HAP-1 (cell line): ENCODE measurements around the gene POLR3K.

Experiments
- DNase-seq, 2 experiments: peaks; one replicate each; pipeline ENCODE4 v3.0.0-alpha.2; 2016 to 2020; ENCODE audit warnings: low spot score in 2 of 2
- H3K27me3 ChIP-seq: fragments of 250-450 bp; sonication (Bioruptor Pico); 2 replicates; pipeline ENCODE4 v1.5.1; 2020; ENCODE audit warnings: low read depth, mild to moderate bottlenecking, moderate library complexity
- H3K36me3 ChIP-seq: fragments of 250-450 bp; sonication (Bioruptor Pico); replicated peaks from 2 replicates; pipeline ENCODE4 v1.5.1; 2020; ENCODE audit warnings: mild to moderate bottlenecking
- H3K4me1 ChIP-seq: fragments of 250-450 bp; sonication (Bioruptor Pico); 2 replicates; pipeline ENCODE4 v1.5.1; 2020; ENCODE audit warnings: mild to moderate bottlenecking
- H3K4me3 ChIP-seq: fragments of 250-450 bp; sonication (Bioruptor Pico); 2 replicates; pipeline ENCODE4 v1.5.1; 2020; ENCODE audit warnings: mild to moderate bottlenecking, moderate library complexity
- H3K9me3 ChIP-seq: fragments of 250-450 bp; sonication (Bioruptor Pico); 2 replicates; pipeline ENCODE4 v1.5.1; 2020; ENCODE audit warnings: mild to moderate bottlenecking, moderate library complexity
- in situ Hi-C: fragments of 300-500 bp; cut with MboI; formaldehyde crosslinking; loops from 3 replicates; pipeline ENCODE4 v1.14.3; 2020; ENCODE audit warnings: low sequenced_read_pairs, inconsistent platforms, mixed read lengths

Gene POLR3K

GRCh38 chr16:74747-75334 is 21.4 kb upstream of the POLR3K start:
- peaks cover 22% of the 10 kb centered on the region for H3K4me1 ChIP-seq
- H3K4me3 ChIP-seq: no peak overlapping the region
- H3K36me3 ChIP-seq: peaks cover 4% of the 10 kb centered on the region
- H3K27me3 ChIP-seq: no peaks in the 10 kb centered on the region
- no peak for DNase-seq
- in situ Hi-C loops: no loop called here
- no peaks in the 10 kb centered on the region for H3K9me3 ChIP-seq

- DNase-seq: no peak
- no peaks in the 10 kb centered on the region for H3K9me3 ChIP-seq
- H3K27me3 ChIP-seq: no peaks in the 10 kb centered on the region
- no peak overlapping the region for H3K4me3 ChIP-seq
- H3K4me1 ChIP-seq: peaks cover 22% of the 10 kb centered on the region
- H3K36me3 ChIP-seq: no peaks in the 10 kb centered on the region
- in situ Hi-C loops: no loop called here
Observed at GRCh38 chr16:74051-74746, 20.8 kb upstream of the POLR3K start.

- peaks cover 22% of the 10 kb centered on the region for H3K4me1 ChIP-seq
- in situ Hi-C loops: no loop called here
- H3K9me3 ChIP-seq: no peaks in the 10 kb centered on the region
- no peaks in the 10 kb centered on the region for H3K27me3 ChIP-seq
- DNase-seq: peak; percentile 53 to 71
- H3K36me3 ChIP-seq: no peaks in the 10 kb centered on the region
- H3K4me3 ChIP-seq: peak within 1 kb of the TSS; percentile 64
Observed at GRCh38 chr16:72561-73548, 19.4 kb upstream of the POLR3K start, which contains the start of gene RHBDF1. TSS of gene RHBDF1 (minus strand) at chr16:72631. CDS start at chr16:65015, 7,616 bp downstream.

GRCh38 chr16:71540-72401 is 18.4 kb upstream of the POLR3K start:
- Histone ChIP-seq H3K4me3 (peak overlapping the region; percentile 64), H3K4me1 (peaks cover 12% of the 10 kb centered on the region), H3K36me3 (no peaks in the 10 kb centered on the region), H3K9me3 (no peaks in the 10 kb centered on the region), H3K27me3 (no peaks in the 10 kb centered on the region)
- in situ Hi-C loops: no loop called here
- DNase-seq: peak; percentile 67 to 89

GRCh38 chr16:71210-71539 is 17.8 kb upstream of the POLR3K start:
- no peaks in the 10 kb centered on the region for H3K9me3 ChIP-seq
- DNase-seq: no peak
- H3K36me3 ChIP-seq: no peaks in the 10 kb centered on the region
- peak overlapping the region; percentile 64 for H3K4me3 ChIP-seq
- in situ Hi-C loops: no loop called here
- H3K4me1 ChIP-seq: peaks cover 7% of the 10 kb centered on the region
- no peaks in the 10 kb centered on the region for H3K27me3 ChIP-seq

GRCh38 chr16:69181-69580 is 15.8 kb upstream of the POLR3K start:
- no peak overlapping the region for H3K4me3 ChIP-seq
- H3K4me1 ChIP-seq: peaks cover 7% of the 10 kb centered on the region

GRCh38 chr16:67884-68789 is 14.7 kb upstream of the POLR3K start:
- Histone ChIP-seq H3K4me1 (peaks cover 7% of the 10 kb centered on the region), H3K36me3 (no peaks in the 10 kb centered on the region; the same call in 1 of the 2 replicates), H3K27me3 (no peaks in the 10 kb centered on the region), H3K9me3 (no peaks in the 10 kb centered on the region), H3K4me3 (no peak overlapping the region)
- DNase-seq: no peak
- in situ Hi-C loops: no loop called here

More at GRCh38 chr16:69181-69580, 15.8 kb upstream of the POLR3K start:
- no peak for DNase-seq
- Histone ChIP-seq H3K27me3 (no peaks in the 10 kb centered on the region), H3K9me3 (no peaks in the 10 kb centered on the region), H3K36me3 (no peaks in the 10 kb centered on the region)
- in situ Hi-C loops: no loop called here

- Histone ChIP-seq H3K27me3 (no peaks in the 10 kb centered on the region), H3K9me3 (no peaks in the 10 kb centered on the region), H3K36me3 (peaks cover 4% of the 10 kb centered on the region), H3K4me3 (no peak overlapping the region), H3K4me1 (peaks cover 3% of the 10 kb centered on the region)
- DNase-seq: no peak
- in situ Hi-C loops: no loop called here
Observed at GRCh38 chr16:67183-67791, 13.9 kb upstream of the POLR3K start.

- Histone ChIP-seq H3K4me1 (peaks cover 3% of the 10 kb centered on the region), H3K36me3 (peaks cover 7% of the 10 kb centered on the region), H3K27me3 (no peaks in the 10 kb centered on the region), H3K9me3 (no peaks in the 10 kb centered on the region), H3K4me3 (no peak overlapping the region)
- in situ Hi-C loops: no loop called here
- no peak for DNase-seq
Observed at GRCh38 chr16:66309-67182, 13.1 kb upstream of the POLR3K start.

GRCh38 chr16:65745-66144 is 12.3 kb upstream of the POLR3K start:
- no peaks in the 10 kb centered on the region for H3K9me3 ChIP-seq
- no peaks in the 10 kb centered on the region for H3K27me3 ChIP-seq
- H3K4me3 ChIP-seq: no peak overlapping the region
- in situ Hi-C loops: no loop called here
- H3K4me1 ChIP-seq: no peaks in the 10 kb centered on the region
- peaks cover 9% of the 10 kb centered on the region for H3K36me3 ChIP-seq
- DNase-seq: peak; percentile 47 to 90

GRCh38 chr16:64914-65255 is 11.5 kb upstream of the POLR3K start:
- H3K4me1 ChIP-seq: no peaks in the 10 kb centered on the region
- no peaks in the 10 kb centered on the region for H3K9me3 ChIP-seq
- no peak for DNase-seq
- peaks cover 18% of the 10 kb centered on the region for H3K36me3 ChIP-seq
- in situ Hi-C loops: no loop called here
- no peaks in the 10 kb centered on the region for H3K27me3 ChIP-seq
- H3K4me3 ChIP-seq: no peak overlapping the region
